K562 (cell line): ENCODE measurements around the gene HLF. TPM values are rescaled to one million over a fixed set of nuclear protein-coding genes. Genes with fewer than 3 reads are reported as not detected.

Experiments used
- ATAC-seq: fragments of 200-7000 bp; cut with Tn5 transposase; 3 replicates; pipeline ENCODE4 v1.9.1; 2020; ENCODE audit warnings: moderate library complexity
- BruUV-seq: library from RNA; stranded (reverse); fragments of 400-500 nt; replicated peaks from 2 replicates; lab custom pipeline; 2021; lab: Mats Ljungman, UMichigan
- CTCF ChIA-PET: fragments of 300-600 bp; formaldehyde crosslinking; extraction: SDS; loops from one replicate; lab custom pipeline; 2021; ENCODE audit warnings: low intra/inter-chr PET ratio; lab: Yijun Ruan, JAX
- POLR2A ChIA-PET: fragments of 300-600, 350-650 bp; sonication (Branson Sonifier 250); formaldehyde crosslinking; extraction: SDS; loops from one replicate; lab custom pipeline; 2021; ENCODE audit warnings: antibody characterized with exemption, inconsistent platforms; lab: Yijun Ruan, JAX
- DNase-seq, 4 experiments: peaks; one replicate each; pipeline versions ENCODE4 v3.0.0 to v3.0.0-alpha.2; 2011 to 2018; ENCODE audit warnings: low spot score in 3 of 4, mixed read lengths in 3 of 4; ENCODE audit errors: extremely low read depth in 1 of 4
- FAIRE-seq: peaks from 2 replicates; lab custom pipeline; 2011; peaks lifted over from hg19 to GRCh38; lab: Jason Lieb, UNC
- H2AFZ ChIP-seq: 2 replicates; pipeline ENCODE4 v1.6.0; 2011; ENCODE audit warnings: low read depth, low read length, control low read depth, inconsistent platforms
- H3K27ac ChIP-seq: fragments of 200-600 bp; 3 replicates; pipeline ENCODE4 v1.8.0; 2011; ENCODE audit warnings: low read depth, mild to moderate bottlenecking, control low read depth, inconsistent platforms, low read length, moderate library complexity, mixed read lengths; ENCODE audit errors: extremely low read depth
- H3K27me3 ChIP-seq, 2 experiments: fragments of 300-600 bp in 1 of 2; 2 replicates in 1 of 2; 3 replicates in 1 of 2; pipeline versions ENCODE4 v1.6.0 to v1.8.0; 2011; ENCODE audit warnings: inconsistent platforms in 2 of 2, low read length in 2 of 2, mild to moderate bottlenecking in 1 of 2, mixed read lengths in 1 of 2, moderate library complexity in 1 of 2; ENCODE audit not compliant: control insufficient read depth in 2 of 2, insufficient read depth in 2 of 2
- H3K36me3 ChIP-seq: fragments of 300-600 bp; 3 replicates; pipeline ENCODE4 v1.8.0; 2011; ENCODE audit warnings: mild to moderate bottlenecking, low read length, inconsistent platforms; ENCODE audit not compliant: control insufficient read depth, insufficient read depth
- H3K4me1 ChIP-seq, 2 experiments: fragments of 200-600 bp in 1 of 2; replicated peaks in 1 of 2; 2 replicates in 1 of 2; 3 replicates in 1 of 2; pipeline versions ENCODE4 v1.5.1 to v1.8.0; 2011; ENCODE audit warnings: inconsistent platforms in 2 of 2, low read length in 2 of 2, mild to moderate bottlenecking in 1 of 2, mixed read lengths in 1 of 2, moderate library complexity in 1 of 2; ENCODE audit not compliant: control insufficient read depth in 2 of 2, insufficient read depth in 2 of 2
- H3K4me2 ChIP-seq: 2 replicates; pipeline ENCODE4 v1.6.1; 2011; ENCODE audit warnings: low read length, control low read depth, inconsistent platforms, mixed read lengths; ENCODE audit not compliant: insufficient read depth
- H3K4me3 ChIP-seq: fragments of 200-600 bp; sonication (generic), shearing (Covaris generic); 2 replicates; pipeline ENCODE4 v1.5.1; 2016; ENCODE audit warnings: control low read depth, inconsistent platforms
- H3K79me2 ChIP-seq: fragments of 200-600 bp; 3 replicates; pipeline ENCODE4 v1.8.0; 2011; ENCODE audit warnings: low read length, inconsistent platforms; ENCODE audit not compliant: control insufficient read depth, insufficient read depth
- H3K9ac ChIP-seq, 2 experiments: 2 replicates each; pipeline versions ENCODE4 v1.6.0 to v1.6.1; 2011; ENCODE audit warnings: low read depth in 2 of 2, low read length in 2 of 2, control low read depth in 1 of 2, inconsistent platforms in 1 of 2, mild to moderate bottlenecking in 1 of 2, mixed read lengths in 1 of 2; ENCODE audit not compliant: insufficient read depth in 1 of 2
- H3K9me1 ChIP-seq: one replicate; pipeline ENCODE4 v1.6.0; 2011; ENCODE audit warnings: inconsistent platforms, mild to moderate bottlenecking, low read length, moderate library complexity; ENCODE audit not compliant: control insufficient read depth, insufficient read depth
- H3K9me3 ChIP-seq: replicated peaks from 2 replicates; pipeline ENCODE4 v1.5.1; 2011; ENCODE audit warnings: low read depth, low read length, inconsistent platforms; ENCODE audit not compliant: control insufficient read depth, insufficient read depth
- H4K20me1 ChIP-seq: replicated peaks from 2 replicates; pipeline ENCODE4 v1.6.1; 2011; ENCODE audit warnings: low read length, inconsistent platforms, mixed read lengths; ENCODE audit not compliant: control insufficient read depth, insufficient read depth
- DPF2 ChIP-seq: fragments of 450-650 bp; IDR thresholded peaks from 2 replicates; pipeline ENCODE4 v1.6.1; 2016
- ETV5 ChIP-seq: sonication (generic); formaldehyde crosslinking; IDR thresholded peaks from 2 replicates; pipeline ENCODE4 v1.4.0; 2020; ENCODE audit warnings: low read depth, mild to moderate bottlenecking, missing genetic modification reagents
- NELFE ChIP-seq: IDR thresholded peaks from 2 replicates; pipeline ENCODE4 v1.6.1; 2011; ENCODE audit warnings: mild to moderate bottlenecking; ENCODE audit not compliant: insufficient read depth, insufficient read length
- TGIF2 ChIP-seq: sonication (generic); formaldehyde crosslinking; IDR thresholded peaks from 2 replicates; pipeline ENCODE4 v1.8.1; 2022; ENCODE audit warnings: mild to moderate bottlenecking, missing genetic modification reagents, moderate library complexity
- WGBS: fragments of 100-300 bp; shearing (Covaris generic); methylation state at CpG from one replicate; pipeline ENCODE4 v1.1.6; 2016; ENCODE audit warnings: low coverage, mixed read lengths; ENCODE audit not compliant: insufficient coverage; ENCODE audit errors: missing lambda C conversion rate; 5-methylcytosine and 5-hydroxymethylcytosine counted together
- in situ Hi-C: fragments of 300-500 bp; cut with MboI; formaldehyde crosslinking; loops from 4 replicates; pipeline ENCODE4 v1.15.0; 2018; ENCODE audit warnings: inconsistent platforms, mixed read lengths
- intact Hi-C: fragments of 100-400 bp; cut with micrococcal nuclease; formaldehyde crosslinking; loops from 2 replicates; pipeline ENCODE4 v1.14.2; 2022
- polyA plus RNA-seq, 8 experiments: library from polyadenylated mRNA; depleted of rRNA in 4 of 8; stranded (reverse) in 5 of 8; unstranded in 3 of 8; fragments of >200 nt; fragmentation: Nextera tagmentation in 2 of 8; fragmentation: Illumina TruSeq in 1 of 8; extraction: Ambion mirVana in 2 of 8; extraction: Trizol in 1 of 8; gene quantifications; 2 replicates each; pipeline versions ENCODE4 v1.2.1 to v1.2.3, GENCODE V29; 2011 to 2014; ENCODE audit warnings: inconsistent platforms in 1 of 8, missing spikeins in 1 of 8
- total RNA-seq, 7 experiments: library from RNA; depleted of rRNA in 6 of 7; stranded (reverse); fragments of >200 nt in 6 of 7; fragmentation: Illumina TruSeq in 2 of 7; extraction: Trizol in 2 of 7; gene quantifications; 2 replicates each; pipeline versions ENCODE4 v1.2.1 to v1.2.3, GENCODE V29; 2011 to 2021; ENCODE audit warnings: low replicate concordance in 1 of 7
- TF ChIP-seq, protein P1 (sequence below), 2 experiments: fragments of 450-650 bp in 1 of 2; sonication (generic) in 1 of 2; formaldehyde crosslinking in 1 of 2; IDR thresholded peaks; 2 replicates each; pipeline versions ENCODE4 v1.7.1 to v1.9.0; 2016 to 2022; ENCODE audit warnings: inconsistent platforms in 1 of 2, mild to moderate bottlenecking in 1 of 2, missing genetic modification reagents in 1 of 2
- TF ChIP-seq, protein P2 (sequence below): fragments of 450-650 bp; IDR thresholded peaks from 2 replicates; pipeline ENCODE4 v1.6.1; 2016; ENCODE audit warnings: antibody characterized with exemption
- TF ChIP-seq, protein P3 (sequence below), 2 experiments: IDR thresholded peaks; 2 replicates each; pipeline ENCODE4 v1.6.1; 2011; ENCODE audit warnings: borderline replicate concordance in 1 of 2, control low read depth in 1 of 2, low read depth in 1 of 2, low read length in 1 of 2, mild to moderate bottlenecking in 1 of 2, mixed read lengths in 1 of 2, moderate library complexity in 1 of 2; ENCODE audit not compliant: insufficient read depth in 1 of 2, insufficient read length in 1 of 2, poor library complexity in 1 of 2, severe bottlenecking in 1 of 2; ENCODE audit errors: extremely low read depth in 1 of 2
- TF ChIP-seq, protein P4 (sequence below): sonication (generic); formaldehyde crosslinking; IDR thresholded peaks from 2 replicates; pipeline ENCODE4 v1.8.1; 2023; ENCODE audit warnings: mild to moderate bottlenecking, missing genetic modification reagents, moderate library complexity

The HLF gene
- total and polyA plus RNA-seq, 9 of the 15 experiments (the other 6 are each of a cell fraction or from before 2014, with no cell fraction given): 0.03 to 0.24 (median 0.09) TPM

DNA sequence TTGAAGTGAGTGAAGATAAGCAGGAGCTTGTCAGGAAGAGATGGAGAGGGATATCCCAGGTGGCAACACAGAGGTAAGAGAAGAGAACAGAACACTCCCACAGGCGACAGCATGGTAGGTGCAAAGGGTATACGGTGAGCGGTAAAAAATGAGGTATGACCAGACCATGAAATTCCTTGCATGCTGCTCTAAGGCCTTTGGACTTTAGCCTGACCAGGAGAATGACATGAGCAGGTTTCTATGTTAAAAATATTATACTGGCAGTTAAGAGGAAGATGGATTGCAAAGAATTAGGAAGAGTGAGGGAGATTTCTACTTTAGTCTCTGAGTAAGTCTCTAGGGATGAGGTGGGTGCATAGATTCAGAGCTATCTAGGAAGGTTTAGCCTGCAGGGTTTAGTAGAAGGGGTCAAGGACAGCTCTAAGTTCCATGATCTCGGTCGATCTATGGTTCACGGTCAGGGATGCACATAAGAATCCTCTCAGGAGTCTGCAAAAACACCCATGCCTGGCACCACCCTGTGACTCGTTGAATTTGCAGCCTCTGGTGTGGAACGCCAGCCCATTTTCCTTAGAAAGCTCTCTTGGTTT is 65.7 kb downstream of the HLF start:
- H3K4me1 ChIP-seq: peaks cover 7 to 19% of the 10 kb centered on the region in 2 experiments
- H3K36me3 ChIP-seq: no peaks in the 10 kb centered on the region
- DNase-seq (no peak), FAIRE-seq (no peak), ATAC-seq (no peak)
- H3K4me3 ChIP-seq: no peak overlapping the region
- H3K9ac ChIP-seq: no peak overlapping the region
- H2AFZ ChIP-seq: no peak overlapping the region
- no peaks in the 10 kb centered on the region for H3K79me2 ChIP-seq
- no peaks in the 10 kb centered on the region for H3K9me1 ChIP-seq
- in situ Hi-C loops (no loop called here), intact Hi-C loops (no loop called here)
- 35% methylated on average over 8 of the region's 8 CpGs for WGBS
- no TSS peak for BruUV-seq
- H3K9me3 ChIP-seq: no peaks in the 10 kb centered on the region
- ChIA-PET POLR2A (interaction anchor here (1.1 kb wide), 1 partner anchor 27 kb away, joined by 3 read pairs; no protein-coding TSS in a partner anchor), CTCF (no interaction called here)
- H3K4me2 ChIP-seq: no peak overlapping the region
- H3K27ac ChIP-seq: no peak overlapping the region
- no peaks in the 10 kb centered on the region for H4K20me1 ChIP-seq
- H3K27me3 ChIP-seq: no peaks in the 10 kb centered on the region
- TF ChIP-seq, protein P1, sequence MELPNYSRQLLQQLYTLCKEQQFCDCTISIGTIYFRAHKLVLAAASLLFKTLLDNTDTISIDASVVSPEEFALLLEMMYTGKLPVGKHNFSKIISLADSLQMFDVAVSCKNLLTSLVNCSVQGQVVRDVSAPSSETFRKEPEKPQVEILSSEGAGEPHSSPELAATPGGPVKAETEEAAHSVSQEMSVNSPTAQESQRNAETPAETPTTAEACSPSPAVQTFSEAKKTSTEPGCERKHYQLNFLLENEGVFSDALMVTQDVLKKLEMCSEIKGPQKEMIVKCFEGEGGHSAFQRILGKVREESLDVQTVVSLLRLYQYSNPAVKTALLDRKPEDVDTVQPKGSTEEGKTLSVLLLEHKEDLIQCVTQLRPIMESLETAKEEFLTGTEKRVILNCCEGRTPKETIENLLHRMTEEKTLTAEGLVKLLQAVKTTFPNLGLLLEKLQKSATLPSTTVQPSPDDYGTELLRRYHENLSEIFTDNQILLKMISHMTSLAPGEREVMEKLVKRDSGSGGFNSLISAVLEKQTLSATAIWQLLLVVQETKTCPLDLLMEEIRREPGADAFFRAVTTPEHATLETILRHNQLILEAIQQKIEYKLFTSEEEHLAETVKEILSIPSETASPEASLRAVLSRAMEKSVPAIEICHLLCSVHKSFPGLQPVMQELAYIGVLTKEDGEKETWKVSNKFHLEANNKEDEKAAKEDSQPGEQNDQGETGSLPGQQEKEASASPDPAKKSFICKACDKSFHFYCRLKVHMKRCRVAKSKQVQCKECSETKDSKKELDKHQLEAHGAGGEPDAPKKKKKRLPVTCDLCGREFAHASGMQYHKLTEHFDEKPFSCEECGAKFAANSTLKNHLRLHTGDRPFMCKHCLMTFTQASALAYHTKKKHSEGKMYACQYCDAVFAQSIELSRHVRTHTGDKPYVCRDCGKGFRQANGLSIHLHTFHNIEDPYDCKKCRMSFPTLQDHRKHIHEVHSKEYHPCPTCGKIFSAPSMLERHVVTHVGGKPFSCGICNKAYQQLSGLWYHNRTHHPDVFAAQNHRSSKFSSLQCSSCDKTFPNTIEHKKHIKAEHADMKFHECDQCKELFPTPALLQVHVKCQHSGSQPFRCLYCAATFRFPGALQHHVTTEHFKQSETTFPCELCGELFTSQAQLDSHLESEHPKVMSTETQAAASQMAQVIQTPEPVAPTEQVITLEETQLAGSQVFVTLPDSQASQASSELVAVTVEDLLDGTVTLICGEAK (IDR thresholded peaks at IDR 0.05): no peak
- TF ChIP-seq, protein P1 (CRISPR knock-in tag; IDR thresholded peaks at IDR 0.05): no peak
- no peak for TF ChIP-seq TGIF2 (CRISPR knock-in tag)
- TF ChIP-seq, protein P2, sequence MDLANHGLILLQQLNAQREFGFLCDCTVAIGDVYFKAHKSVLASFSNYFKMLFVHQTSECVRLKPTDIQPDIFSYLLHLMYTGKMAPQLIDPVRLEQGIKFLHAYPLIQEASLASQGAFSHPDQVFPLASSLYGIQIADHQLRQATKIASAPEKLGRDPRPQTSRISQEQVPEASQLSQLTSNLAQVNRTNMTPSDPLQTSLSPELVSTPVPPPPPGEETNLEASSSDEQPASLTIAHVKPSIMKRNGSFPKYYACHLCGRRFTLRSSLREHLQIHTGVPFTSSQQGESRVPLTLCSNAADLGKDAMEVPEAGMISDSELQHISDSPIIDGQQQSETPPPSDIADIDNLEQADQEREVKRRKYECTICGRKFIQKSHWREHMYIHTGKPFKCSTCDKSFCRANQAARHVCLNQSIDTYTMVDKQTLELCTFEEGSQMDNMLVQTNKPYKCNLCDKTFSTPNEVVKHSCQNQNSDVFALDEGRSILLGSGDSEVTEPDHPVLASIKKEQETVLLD: no peak
- no peak for TF ChIP-seq ETV5 (CRISPR knock-in tag)
- TF ChIP-seq, protein P3, sequence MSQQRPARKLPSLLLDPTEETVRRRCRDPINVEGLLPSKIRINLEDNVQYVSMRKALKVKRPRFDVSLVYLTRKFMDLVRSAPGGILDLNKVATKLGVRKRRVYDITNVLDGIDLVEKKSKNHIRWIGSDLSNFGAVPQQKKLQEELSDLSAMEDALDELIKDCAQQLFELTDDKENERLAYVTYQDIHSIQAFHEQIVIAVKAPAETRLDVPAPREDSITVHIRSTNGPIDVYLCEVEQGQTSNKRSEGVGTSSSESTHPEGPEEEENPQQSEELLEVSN (IDR thresholded peaks at IDR 0.05; ENCODE audit: borderline replicate concordance in 1 of 2, extremely low read depth in 1 of 2, insufficient read depth in 1 of 2, insufficient read length in 1 of 2, low read depth in 1 of 2, low read length in 1 of 2, poor library complexity in 1 of 2, severe bottlenecking in 1 of 2): no peak
- TF ChIP-seq, protein P4, sequence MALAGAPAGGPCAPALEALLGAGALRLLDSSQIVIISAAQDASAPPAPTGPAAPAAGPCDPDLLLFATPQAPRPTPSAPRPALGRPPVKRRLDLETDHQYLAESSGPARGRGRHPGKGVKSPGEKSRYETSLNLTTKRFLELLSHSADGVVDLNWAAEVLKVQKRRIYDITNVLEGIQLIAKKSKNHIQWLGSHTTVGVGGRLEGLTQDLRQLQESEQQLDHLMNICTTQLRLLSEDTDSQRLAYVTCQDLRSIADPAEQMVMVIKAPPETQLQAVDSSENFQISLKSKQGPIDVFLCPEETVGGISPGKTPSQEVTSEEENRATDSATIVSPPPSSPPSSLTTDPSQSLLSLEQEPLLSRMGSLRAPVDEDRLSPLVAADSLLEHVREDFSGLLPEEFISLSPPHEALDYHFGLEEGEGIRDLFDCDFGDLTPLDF (CRISPR knock-in tag): no peak
- TF ChIP-seq DPF2: no peak
- TF ChIP-seq NELFE: no peak
